Measurements from ENCODE around the gene TAMALIN.
A peak's percentile ranks its signal among the peaks of the same experiment; 100 is the strongest.

The TAMALIN gene

DNA sequence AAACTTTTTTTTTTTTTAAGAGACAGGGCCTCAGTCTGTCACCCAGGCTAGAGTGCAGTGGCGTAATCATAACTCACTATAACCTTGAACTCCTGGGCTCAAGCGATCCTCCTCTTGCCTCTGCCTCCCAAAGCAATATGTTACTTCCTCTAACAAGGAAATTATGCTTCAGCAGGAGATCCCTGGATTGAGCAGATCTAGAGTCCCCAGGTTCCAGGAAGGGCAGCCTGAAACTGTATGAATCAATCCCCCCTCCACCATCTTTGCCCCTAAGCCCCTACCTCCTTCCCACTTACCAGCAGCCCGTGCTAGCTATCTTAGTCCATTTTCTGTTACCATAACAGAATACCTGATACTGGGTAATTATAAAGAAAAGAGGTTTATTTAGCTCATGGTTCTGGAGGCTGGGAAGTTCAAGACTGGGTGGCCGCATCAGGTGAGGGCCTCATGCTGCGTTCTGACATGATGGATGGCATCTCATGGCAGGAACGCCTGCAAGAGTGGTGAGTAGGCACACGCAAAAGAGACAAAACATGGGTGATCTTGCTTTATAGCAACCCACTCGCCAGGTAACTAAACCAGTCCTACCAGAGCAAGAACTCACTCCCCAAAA is 5.0 kb downstream of the TAMALIN start:
- DNase-seq, result no peak

DNA sequence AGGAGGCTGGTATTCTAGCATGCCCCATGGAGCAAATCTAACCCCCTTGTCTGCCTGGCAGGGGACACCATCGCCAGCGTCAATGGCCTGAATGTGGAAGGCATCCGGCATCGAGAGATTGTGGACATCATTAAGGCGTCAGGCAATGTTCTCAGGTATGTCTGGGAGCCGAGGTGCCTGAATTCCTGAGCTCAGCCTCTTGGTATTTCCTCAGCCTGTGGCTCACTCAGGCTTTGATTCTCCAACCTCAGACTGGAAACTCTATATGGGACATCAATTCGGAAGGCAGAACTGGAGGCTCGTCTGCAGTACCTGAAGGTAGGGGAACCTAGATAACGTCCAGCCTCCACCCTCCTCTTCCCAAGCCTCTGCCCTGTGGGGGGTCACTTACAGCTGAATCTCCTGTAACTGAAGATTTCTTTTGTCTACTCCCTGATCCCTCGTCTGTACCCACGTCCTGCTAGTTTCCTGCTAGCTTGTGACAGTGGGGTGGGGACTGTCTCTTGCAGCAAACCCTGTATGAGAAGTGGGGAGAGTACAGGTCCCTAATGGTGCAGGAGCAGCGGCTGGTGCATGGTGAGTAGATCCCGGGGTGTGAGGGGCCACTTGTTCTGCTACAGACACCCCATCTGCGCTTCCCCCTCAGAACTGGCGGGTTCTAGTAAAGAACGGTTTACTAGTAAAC is 7.0 kb downstream of the TAMALIN start:
- no peak for DNase-seq

DNA sequence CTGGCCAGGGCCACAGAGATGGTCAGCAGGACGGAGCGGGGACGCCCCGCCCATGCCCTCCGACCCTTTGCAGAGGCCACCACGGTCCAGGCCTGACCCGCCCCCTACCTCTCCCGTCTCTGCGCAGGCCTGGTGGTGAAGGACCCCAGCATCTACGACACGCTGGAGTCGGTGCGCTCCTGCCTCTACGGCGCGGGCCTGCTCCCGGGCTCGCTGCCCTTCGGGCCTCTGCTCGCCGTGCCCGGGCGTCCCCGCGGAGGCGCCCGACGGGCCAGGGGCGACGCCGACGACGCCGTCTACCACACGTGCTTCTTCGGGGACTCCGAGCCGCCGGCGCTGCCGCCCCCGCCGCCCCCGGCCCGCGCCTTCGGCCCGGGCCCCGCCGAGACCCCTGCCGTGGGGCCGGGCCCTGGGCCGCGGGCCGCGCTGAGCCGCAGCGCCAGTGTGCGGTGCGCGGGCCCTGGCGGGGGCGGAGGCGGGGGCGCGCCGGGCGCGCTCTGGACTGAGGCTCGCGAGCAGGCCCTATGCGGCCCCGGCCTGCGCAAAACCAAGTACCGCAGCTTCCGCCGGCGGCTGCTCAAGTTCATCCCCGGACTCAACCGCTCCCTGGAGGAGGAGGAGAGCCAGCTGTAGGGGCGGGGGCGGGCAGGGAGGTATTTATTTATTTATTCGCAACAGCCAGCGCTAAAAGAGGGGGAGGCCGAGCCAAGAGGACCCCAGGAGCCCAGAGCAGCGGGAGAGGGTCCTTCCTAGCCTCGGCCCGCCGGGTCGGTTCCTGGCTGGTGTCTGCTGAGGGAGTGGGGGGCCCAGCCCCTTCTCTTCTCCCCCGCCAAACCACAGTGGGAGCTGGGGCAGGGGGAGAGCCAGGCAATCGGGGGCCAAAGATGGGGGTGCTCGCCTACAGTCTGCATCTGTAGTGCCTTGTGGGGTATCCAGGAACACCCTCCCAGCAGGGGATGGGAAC is 8.1 kb downstream of the TAMALIN start:
- DNase-seq, result peak; percentile 34

DNA sequence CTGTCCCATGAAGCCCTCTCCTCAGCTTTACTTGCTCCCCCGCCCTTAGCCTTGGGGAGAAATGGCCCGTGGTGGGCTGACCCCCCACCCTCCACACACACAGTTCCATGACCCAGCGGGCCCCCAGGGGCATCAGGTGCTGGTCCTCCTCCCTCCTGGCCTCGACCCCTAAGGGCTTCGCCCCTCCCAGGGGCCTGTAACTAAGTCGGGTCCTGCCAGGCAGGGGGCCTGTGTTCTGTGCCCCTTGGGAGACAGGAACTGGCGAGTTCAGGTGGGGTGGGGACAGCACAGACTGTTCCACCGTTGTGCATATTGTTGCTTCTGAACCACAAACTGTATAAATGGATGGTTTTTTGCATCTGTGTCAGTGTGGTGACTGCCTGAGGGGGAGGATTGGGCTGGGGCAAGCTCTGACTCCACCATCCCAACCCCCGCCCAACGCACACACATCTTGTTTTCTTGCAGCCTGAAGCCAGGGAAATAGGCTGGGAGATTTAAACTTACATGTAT is 8.8 kb downstream of the TAMALIN start:
- no peak for DNase-seq

DNA sequence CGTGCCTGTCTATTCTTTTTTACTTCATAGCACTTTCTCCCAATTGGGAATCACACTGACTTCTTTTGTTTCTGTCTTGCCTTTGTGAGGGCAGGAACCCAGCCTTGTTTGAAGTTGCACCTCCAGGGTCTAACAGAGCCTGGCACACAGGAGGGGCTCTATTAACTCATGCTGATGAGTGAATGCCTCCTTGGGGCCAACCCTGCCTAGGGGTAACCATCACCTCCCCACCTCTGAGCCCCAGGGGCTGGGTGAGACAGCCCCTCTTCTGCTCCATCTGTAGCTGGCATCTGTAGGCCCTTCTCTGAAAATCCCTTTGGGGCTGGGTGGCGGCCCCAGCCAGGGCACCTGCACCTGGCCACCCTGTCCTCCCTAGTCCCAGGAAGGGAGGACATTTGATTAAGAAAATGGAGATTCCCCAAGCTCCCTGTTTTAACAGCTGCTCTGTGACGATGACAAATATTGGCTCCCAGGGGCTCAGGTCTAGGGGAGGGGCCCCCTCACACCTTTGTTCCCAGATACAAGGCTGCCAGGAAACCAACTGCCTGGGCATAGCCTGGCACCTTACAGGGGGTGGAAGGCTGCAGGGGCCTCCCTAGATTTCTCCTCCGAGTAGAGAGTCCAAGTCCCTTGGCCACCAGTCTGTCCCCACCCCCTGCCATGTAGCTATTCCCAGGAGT is 11.8 kb downstream of the TAMALIN start:
- peak; percentile 20 for DNase-seq

DNA sequence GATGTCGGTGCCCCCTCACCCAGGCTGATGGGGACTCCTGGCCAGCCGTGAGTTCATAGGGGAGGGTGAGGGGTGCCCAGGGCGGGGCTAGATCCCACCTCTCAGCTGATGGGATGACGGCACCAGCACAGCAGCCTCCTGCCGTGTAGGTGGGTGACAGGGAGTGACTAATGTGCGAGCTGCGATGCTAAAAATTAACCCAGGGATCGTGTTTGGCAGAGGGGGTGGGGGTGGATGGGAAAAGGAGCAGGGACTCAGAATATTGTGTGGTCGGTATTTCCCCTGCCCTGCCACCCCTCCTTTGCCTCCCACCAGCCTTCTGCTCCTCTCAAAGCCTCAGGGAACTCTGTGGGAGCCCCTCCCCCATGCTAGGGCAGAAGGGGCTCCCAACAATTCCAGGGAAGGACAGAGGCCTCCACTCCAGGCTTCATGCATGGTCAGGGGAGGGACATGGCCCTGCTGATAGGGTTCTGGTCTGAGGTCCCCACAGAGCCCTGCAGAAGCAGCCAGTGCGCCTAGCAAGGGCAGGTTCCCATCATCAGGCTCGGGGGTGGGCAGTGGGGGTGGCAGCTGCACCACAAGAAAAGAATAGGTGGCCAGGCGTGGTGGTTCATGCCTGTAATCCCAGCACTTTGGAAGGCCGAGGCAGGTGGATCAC is 12.5 kb downstream of the TAMALIN start:
- peak; percentile 38 for DNase-seq

DNA sequence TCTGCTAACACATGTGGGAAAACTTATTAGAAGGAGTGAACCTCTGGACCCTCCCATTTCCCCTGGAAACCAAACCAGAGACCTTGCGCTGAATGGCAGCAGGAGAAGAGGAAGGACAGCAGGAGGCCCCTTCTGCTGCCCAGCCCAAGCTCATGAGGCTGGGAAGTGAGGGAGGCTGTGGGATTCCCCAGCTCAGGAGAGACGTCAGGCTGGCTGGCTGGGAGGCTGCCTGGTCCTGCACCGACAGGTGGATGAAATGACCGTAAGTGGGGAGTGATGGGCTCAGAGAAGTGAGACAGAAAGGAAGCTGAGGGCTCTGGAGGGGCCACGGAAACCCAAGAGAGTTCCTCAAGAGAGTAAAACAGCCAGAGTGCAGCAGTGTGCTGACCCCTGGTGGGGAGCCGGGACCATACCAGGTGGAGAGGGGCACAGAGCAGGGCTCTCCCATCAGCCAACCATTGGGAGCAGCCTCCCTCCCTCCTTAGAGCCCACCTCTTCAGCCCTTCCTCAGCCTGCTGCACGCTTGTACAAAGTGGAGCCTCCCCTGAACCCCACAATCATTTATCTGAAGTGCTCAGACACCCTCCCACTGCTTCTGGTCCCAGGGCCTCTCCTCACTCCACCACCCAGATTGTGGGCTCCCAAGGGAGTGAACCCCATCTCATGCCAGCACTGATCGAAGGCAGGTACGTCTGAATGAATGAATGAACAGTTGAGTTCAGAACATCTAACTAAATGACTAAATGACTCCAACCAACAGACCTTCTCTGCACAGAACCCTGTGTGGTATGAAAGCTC is 14.0 kb downstream of the TAMALIN start:
- peak; percentile 67 for DNase-seq

DNA sequence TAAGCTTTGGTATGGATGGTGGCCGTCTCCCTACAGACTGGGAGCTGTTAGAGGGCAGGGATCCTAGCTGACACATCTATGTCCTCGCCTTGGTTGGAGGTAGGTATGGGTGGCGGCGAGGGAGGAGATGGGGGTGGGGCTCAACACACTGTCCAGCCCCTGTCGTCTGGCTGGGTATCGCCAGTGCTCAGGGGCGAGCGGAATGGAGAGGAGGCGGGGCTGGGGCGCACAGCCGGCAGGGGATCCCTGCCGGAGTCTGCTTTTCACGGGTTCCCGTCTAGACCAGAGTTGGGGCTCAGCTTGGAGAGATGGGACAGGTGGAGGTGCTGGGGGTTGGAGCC is 16.1 kb downstream of the TAMALIN start:
- DNase-seq, result peak; percentile 71

DNA sequence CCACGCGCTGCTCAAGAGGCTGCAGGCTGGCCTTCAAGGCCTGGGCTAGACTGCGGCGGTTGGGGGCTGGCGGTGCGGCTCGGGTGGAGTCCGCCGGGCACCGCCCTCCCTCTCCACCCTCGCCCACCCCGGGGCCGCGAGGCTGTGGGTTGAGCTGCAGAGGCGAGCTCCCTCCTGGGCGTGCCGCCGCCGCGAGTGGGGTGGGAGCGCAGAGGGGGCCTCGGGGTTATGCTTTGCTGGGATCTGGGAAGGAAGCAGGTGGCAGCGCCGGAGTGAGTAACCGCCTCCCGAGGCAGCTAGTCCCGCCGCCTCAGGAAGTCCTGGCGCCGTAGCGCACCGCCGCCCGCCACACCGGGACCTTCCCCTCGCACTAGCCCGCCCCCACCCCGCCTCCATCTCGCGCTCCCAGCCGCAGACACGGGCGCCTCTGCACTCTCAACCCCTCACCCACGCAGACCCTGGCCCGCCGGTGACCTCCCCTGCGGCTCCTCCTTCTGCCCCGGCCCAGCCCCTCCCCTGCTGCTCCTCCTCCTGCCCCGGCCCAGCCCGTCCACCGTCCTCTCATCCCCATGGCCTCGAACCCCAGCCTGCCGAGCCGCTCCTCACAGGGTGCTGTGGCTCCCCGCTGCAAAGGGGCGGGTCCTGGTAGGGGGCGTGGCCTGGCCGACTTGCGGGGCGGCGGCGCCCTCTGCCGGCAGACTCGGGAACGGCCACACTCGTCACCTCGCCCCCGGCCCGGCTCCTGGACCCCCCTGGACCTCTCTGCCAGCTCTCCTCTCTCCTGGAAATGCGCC is 16.6 kb downstream of the TAMALIN start:
- DNase-seq, result peak; percentile 86

DNA sequence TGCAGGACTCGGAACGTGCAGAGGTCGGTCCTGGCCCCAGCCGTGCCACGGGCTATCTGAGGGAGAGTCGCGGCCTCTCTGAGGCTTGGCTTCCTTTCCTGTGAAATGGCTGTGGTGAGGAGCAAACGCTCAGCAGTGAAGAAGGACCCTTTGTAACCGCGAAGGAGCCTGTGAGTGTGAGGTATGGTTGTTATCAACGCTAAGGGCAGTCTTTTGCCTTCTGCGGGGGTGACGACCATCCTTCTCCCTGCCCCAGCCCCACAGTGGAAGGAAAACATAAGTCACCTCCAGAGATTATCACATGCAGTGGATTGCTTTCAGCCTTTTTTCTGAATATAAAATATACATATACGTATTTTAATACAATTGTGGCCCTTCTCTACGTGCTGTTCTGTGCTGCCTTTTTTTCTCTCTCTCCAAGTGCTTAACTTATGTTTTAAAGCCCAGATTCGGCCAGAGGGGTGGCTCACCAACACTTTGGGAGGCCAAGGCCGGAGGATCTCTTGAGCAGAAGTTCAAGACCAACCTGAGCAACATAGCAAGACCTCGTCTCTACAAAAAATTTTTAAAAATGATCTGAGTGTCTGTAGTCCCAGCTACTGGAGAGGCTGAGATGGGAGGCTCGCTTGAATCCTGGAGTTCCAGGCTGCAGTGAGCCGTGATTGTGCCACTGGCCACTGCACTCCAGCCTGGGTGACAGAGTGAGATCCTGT is 17.4 kb downstream of the TAMALIN start:
- no peak for DNase-seq

DNA sequence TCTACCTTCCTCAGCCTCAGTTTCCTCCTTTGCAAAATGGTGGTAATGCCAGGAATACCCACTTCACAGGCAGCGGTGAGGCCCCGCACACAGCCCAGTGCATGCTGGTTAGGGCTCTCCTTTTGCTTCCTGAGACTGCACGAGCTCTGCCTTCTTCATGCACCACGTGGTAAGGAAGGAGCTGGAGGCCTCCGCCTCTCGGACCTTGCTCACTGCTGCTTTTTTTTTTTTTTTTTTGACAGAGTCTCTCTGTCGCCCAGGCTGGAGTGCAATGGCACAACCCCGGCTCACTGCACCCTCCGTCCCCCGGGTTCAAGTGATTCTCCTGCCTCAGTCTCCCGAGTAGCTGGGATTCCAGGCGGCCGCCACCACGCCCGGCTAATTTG is 18.1 kb downstream of the TAMALIN start:
- peak; percentile 31 for DNase-seq

DNA sequence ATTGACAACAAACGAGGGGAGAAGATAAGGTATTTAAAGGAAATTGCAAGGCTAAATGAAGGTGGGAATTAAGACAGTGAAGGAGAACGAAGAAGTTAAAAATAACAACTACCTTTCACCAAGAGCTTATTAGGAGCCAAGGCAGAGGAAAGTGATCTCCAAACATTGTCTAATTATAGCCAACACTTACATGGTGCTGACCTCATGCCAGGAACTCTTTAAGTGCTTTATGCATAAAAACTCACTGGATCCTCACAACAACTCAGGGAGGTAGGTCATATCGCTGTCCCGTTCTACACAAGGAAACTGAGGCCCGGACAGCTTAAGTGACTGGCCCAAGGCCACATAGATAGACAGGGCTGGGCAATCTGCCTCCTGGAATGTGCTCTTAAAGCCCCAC is 19.5 kb downstream of the TAMALIN start:
- DNase-seq, result no peak

DNA sequence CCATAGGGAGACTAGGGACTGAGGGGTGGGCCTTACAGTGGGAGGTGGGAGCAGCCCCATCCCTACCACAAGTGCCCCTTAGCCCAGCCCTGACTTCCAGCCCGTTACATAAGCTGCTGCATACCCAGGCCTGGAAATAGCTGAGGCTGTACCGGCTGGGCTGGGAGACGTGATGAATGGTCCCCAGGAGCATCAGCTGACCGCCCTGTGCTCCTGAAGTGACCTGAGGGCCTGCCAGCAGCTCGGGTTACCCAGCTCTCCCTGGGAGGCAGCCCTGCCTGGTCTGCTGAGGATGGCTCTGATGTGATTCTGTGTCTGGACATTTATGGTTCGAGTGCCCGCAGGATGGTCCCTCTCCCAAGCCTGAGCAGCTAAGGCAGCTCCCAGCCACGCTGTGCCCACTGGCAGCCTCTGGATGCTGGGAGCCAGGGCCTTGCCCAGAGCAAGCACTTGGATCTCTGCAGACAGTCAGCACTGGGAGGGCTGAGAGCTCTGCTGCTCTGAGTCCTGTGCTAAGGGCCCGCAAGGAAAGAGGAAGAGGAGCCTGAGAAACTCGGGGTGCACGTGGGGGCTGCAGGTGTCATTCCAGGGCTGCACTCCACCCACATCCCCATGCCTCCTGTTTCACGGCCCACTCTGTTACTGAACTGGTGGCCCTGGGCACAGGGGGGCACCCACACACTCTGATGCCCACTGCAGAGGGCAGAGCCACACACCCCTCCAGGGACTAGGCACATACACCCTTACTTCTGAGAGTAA is 20.5 kb downstream of the TAMALIN start:
- no peak for DNase-seq

DNA sequence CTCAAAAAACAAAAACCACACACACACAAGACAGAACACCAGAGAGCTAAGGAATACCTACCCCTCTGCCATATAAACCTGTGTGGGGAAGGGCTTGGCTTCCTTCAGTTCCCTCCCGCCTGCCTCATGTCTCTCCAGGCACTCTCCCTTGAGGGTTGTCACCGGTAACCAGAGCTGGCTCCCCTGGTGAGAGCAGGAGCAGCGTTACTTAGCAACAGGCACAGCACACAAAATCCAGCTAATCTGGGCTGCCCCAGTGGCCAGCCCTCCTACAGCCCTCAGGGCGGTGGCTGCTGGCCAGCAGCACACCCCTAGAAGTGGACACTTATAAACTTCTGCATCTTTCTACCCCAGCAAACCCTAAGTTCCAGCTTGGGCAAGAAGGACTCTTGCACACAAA is 22.9 kb downstream of the TAMALIN start:
- peak; percentile 50 for DNase-seq

DNA sequence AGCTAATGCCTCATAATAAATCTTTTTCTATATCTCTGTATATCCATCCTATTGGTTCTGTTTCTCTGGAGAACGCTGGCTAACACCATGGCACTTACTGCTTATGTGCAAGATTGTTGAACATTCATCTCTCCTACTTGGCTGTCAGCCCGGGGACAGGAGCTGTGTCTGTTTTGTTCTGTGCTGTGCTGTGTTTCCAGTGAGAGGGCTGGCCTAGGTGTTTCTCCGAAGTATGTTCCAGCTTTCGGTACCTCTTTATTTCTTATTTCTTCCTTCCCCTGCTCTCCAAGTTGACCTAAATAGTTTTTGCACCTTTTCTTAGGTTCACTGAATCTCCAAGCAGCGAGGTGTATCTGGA is 25.7 kb downstream of the TAMALIN start:
- no peak for DNase-seq

DNA sequence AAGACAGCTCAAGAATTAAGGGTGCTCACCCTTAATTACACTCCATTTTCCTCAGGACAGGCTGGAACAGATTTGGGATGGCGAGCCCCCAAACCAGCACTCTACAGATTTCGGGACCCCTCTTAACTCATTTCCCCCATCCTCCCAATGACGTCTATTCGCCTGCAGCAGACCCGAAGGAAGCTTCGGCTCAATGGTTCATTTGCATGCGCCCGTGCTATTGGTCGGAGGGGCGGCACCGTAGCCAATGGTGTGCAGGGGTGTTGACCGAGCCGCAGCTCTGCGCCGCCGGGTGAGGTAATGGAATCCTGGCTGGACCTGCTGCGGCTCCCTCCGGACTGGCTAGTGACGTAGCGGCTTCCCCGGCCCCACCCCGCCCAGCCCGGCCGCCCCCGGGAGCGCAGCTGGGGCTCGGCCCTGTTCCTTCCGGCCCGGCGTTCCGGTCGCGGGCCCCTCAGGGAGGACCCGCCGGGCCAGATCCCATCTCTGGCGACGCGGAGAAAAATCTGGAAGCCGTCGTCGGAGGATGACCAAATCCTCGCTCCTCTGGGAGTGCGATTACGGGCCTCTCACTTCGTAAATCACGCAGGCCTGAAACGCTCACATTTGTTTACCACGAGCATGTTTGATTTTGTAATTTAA is 26.2 kb downstream of the TAMALIN start:
- DNase-seq, result peak; percentile 81

DNA sequence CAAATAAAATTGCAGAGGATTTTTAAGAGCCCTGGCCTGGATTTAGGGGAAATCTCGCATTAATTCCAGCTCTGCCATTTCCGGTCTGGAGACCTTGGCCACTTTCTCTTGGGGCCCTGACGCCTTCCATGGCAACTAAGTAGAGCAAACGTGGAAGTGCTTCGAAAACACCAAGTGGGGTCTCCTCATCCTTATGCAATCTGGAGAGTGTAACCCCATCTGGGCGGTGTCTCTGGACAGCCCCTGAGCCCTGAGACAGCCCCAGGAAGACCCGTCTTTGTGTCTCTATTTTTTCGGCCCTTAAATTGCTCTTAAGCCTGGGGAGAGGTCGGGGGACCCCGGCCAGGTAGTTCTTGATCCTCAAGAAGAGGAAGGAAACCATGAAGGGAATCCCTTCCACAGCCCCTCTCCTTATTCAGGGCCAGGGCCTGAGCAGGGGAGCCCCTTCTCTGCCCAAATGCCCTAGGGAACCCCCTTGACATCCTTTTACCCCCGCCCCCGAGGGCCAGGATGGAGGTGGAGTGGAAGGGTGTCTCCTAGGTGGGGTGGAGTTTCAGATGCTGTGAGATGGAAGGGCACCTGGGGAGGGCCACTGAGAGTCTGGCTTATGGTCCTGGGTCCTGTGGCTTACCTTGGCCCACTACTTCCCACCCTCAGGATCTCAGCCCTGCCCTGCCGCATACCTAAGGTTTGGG is 26.8 kb downstream of the TAMALIN start:
- peak; percentile 50 for DNase-seq

DNA sequence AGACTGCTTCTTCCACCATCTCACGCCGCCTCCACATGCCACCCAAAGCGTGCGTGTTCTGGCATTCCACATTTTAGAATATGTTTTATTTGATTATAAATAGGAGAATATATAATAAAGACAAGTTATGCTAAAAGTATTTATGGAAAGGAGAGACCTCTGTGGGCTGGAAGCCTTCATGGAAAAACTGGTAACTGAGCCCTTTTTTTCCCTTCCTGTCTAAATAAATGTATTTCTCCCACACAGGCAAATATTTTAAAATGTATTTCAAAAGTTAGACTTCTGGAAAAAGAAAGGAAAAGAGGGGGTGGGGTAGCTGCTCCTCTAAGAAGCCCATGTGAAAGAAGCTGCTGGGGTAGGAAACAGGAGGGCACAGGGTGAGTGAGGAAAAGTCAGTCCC is 28.4 kb downstream of the TAMALIN start:
- no peak for DNase-seq

Data from right kidney (tissue), 1 donor.